H1 (cell line): ENCODE measurements around the gene TTBK1. TPM values are rescaled to one million over a fixed set of nuclear protein-coding genes. Genes with fewer than 3 reads are reported as not detected.

Experiments used
- CTCF ChIA-PET: fragments of 300-600 bp; sonication (Branson Sonifier 250); formaldehyde crosslinking; loops from one replicate; lab custom pipeline; 2021; ENCODE audit not compliant: partially characterized antibody; lab: Charles Lee
- POLR2A ChIA-PET: fragments of 300-600 bp; sonication (Branson Sonifier 250); formaldehyde crosslinking; loops from one replicate; lab custom pipeline; 2021; ENCODE audit warnings: inconsistent platforms; ENCODE audit not compliant: partially characterized antibody; lab: Charles Lee
- DNase-seq, 2 experiments: peaks; one replicate each; pipeline versions ENCODE4 v3.0.0 to v3.0.0-alpha.2; 2010 to 2022; ENCODE audit warnings: low spot score in 2 of 2, low read depth in 1 of 2, mixed read lengths in 1 of 2
- FAIRE-seq: peaks from 2 replicates; lab custom pipeline; 2011; peaks lifted over from hg19 to GRCh38; lab: Jason Lieb, UNC
- H2AFZ ChIP-seq: 2 replicates; pipeline ENCODE4 v1.8.1; 2012; ENCODE audit warnings: low read length, inconsistent platforms
- H2AK5ac ChIP-seq: 2 replicates; pipeline ENCODE4 v1.6.1; 2013; ENCODE audit warnings: low read depth, low read length
- H2BK120ac ChIP-seq: replicated peaks from 2 replicates; pipeline ENCODE3; 2013; ENCODE audit warnings: low read depth, low read length, inconsistent platforms
- H2BK12ac ChIP-seq: 2 replicates; pipeline ENCODE4 v1.6.1; 2013; ENCODE audit warnings: low read depth, low read length
- H2BK15ac ChIP-seq: 2 replicates; pipeline ENCODE4 v1.6.1; 2013; ENCODE audit warnings: low read length
- H2BK20ac ChIP-seq: 2 replicates; pipeline ENCODE4 v1.6.1; 2013; ENCODE audit warnings: low read length
- H2BK5ac ChIP-seq: 2 replicates; pipeline ENCODE4 v1.6.1; 2013; ENCODE audit warnings: low read depth, low read length
- H3K14ac ChIP-seq: 2 replicates; pipeline ENCODE4 v1.6.1; 2013; ENCODE audit warnings: inconsistent platforms; ENCODE audit not compliant: insufficient read length
- H3K18ac ChIP-seq: 2 replicates; pipeline ENCODE4 v1.6.1; 2013; ENCODE audit warnings: low read length; ENCODE audit errors: extremely low read depth
- H3K23ac ChIP-seq: 2 replicates; pipeline ENCODE4 v1.6.1; 2013; ENCODE audit warnings: inconsistent platforms; ENCODE audit not compliant: insufficient read length
- H3K23me2 ChIP-seq: 2 replicates; pipeline ENCODE4 v1.6.1; 2013; ENCODE audit warnings: low read depth, low read length
- H3K27ac ChIP-seq: 2 replicates; pipeline ENCODE4 v1.6.1; 2011; ENCODE audit warnings: low read depth, low read length, inconsistent platforms
- H3K27me3 ChIP-seq, 4 experiments: replicated peaks in 1 of 4; 1 replicate in 1 of 4; 2 replicates in 3 of 4; pipeline versions ENCODE4 v1.6.1 to v1.8.1; 2011 to 2013; ENCODE audit warnings: low read length in 3 of 4, mild to moderate bottlenecking in 3 of 4, inconsistent platforms in 2 of 4, mixed read lengths in 2 of 4, moderate library complexity in 1 of 4; ENCODE audit not compliant: control insufficient read depth in 3 of 4, insufficient read depth in 3 of 4; ENCODE audit errors: extremely low read depth in 1 of 4
- H3K36me3 ChIP-seq, 4 experiments: 2 replicates each; pipeline versions ENCODE4 v1.6.1 to v1.8.1; 2011 to 2013; ENCODE audit warnings: mild to moderate bottlenecking in 4 of 4, low read length in 3 of 4, moderate library complexity in 2 of 4, control low read depth in 1 of 4, inconsistent platforms in 1 of 4; ENCODE audit not compliant: insufficient read depth in 4 of 4, control insufficient read depth in 2 of 4
- H3K4ac ChIP-seq: replicated peaks from 2 replicates; pipeline ENCODE3; 2013; ENCODE audit warnings: low read length, low read depth, mixed read lengths, inconsistent platforms; ENCODE audit not compliant: insufficient read length
- H3K4me1 ChIP-seq, 4 experiments: replicated peaks in 1 of 4; 1 replicate in 1 of 4; 2 replicates in 3 of 4; pipeline versions ENCODE4 v1.6.1 to v1.8.1; 2011 to 2013; ENCODE audit warnings: low read length in 3 of 4, inconsistent platforms in 2 of 4, mixed read lengths in 1 of 4; ENCODE audit not compliant: insufficient read depth in 4 of 4, control insufficient read depth in 3 of 4
- H3K4me2 ChIP-seq, 2 experiments: 2 replicates each; pipeline versions ENCODE4 v1.6.1 to v1.8.1; 2011 to 2013; ENCODE audit warnings: low read depth in 2 of 2, low read length in 2 of 2, control low read depth in 1 of 2, inconsistent platforms in 1 of 2, mild to moderate bottlenecking in 1 of 2; ENCODE audit not compliant: insufficient read depth in 1 of 2
- H3K4me3 ChIP-seq, 4 experiments: fragments of 200-600, 300-600 bp in 1 of 4; sonication (generic), shearing (Covaris generic), sonication (Bioruptor Twin) in 1 of 4; 2 replicates each; pipeline versions ENCODE4 v1.5.1 to v1.8.1; 2011 to 2016; ENCODE audit warnings: low read length in 4 of 4, low read depth in 3 of 4, control low read depth in 2 of 4, inconsistent platforms in 2 of 4, mild to moderate bottlenecking in 2 of 4, mixed read lengths in 1 of 4, moderate library complexity in 1 of 4; ENCODE audit not compliant: insufficient read depth in 2 of 4; ENCODE audit errors: extremely low read depth in 1 of 4
- H3K56ac ChIP-seq: replicated peaks from 2 replicates; pipeline ENCODE3; 2013; ENCODE audit warnings: low read depth, mild to moderate bottlenecking, mixed read lengths, low read length, inconsistent platforms; ENCODE audit not compliant: insufficient read length
- H3K79me1 ChIP-seq: 2 replicates; pipeline ENCODE4 v1.6.1; 2013; ENCODE audit warnings: low read depth, low read length, control low read depth
- H3K79me2 ChIP-seq, 2 experiments: 2 replicates each; pipeline versions ENCODE4 v1.6.1 to v1.8.1; 2012 to 2013; ENCODE audit warnings: low read length in 2 of 2, mild to moderate bottlenecking in 2 of 2, inconsistent platforms in 1 of 2; ENCODE audit not compliant: insufficient read depth in 2 of 2, control insufficient read depth in 1 of 2
- H3K9ac ChIP-seq, 4 experiments: replicated peaks in 1 of 4; 1 replicate in 1 of 4; 2 replicates in 3 of 4; pipeline versions ENCODE4 v1.6.1 to v1.8.1; 2011 to 2013; ENCODE audit warnings: low read depth in 3 of 4, low read length in 3 of 4, control low read depth in 2 of 4, mild to moderate bottlenecking in 2 of 4, moderate library complexity in 2 of 4, inconsistent platforms in 1 of 4; ENCODE audit errors: extremely low read depth in 1 of 4
- H3K9me3 ChIP-seq, 2 experiments: 2 replicates each; pipeline versions ENCODE4 v1.6.1 to v1.8.1; 2012 to 2013; ENCODE audit warnings: mild to moderate bottlenecking in 2 of 2, moderate library complexity in 2 of 2, control low read depth in 1 of 2, inconsistent platforms in 1 of 2, low read depth in 1 of 2, low read length in 1 of 2, mixed read lengths in 1 of 2; ENCODE audit not compliant: insufficient read depth in 2 of 2
- H4K20me1 ChIP-seq, 2 experiments: replicated peaks in 1 of 2; 2 replicates each; pipeline versions ENCODE3 to v1.8.1; 2011 to 2013; ENCODE audit warnings: inconsistent platforms in 2 of 2, low read length in 2 of 2, mild to moderate bottlenecking in 1 of 2; ENCODE audit not compliant: insufficient read depth in 2 of 2, control insufficient read depth in 1 of 2
- H4K5ac ChIP-seq: 2 replicates; pipeline ENCODE4 v1.6.1; 2013; ENCODE audit warnings: low read length, low read depth, mixed read lengths, inconsistent platforms; ENCODE audit not compliant: insufficient read length
- H4K8ac ChIP-seq: 2 replicates; pipeline ENCODE4 v1.8.0; 2013; ENCODE audit warnings: mild to moderate bottlenecking, moderate library complexity, low read length, inconsistent platforms; ENCODE audit not compliant: insufficient read depth; ENCODE audit errors: extremely low read depth
- H4K91ac ChIP-seq: replicated peaks from 2 replicates; pipeline ENCODE3; 2013; ENCODE audit warnings: low read length, mixed read lengths, inconsistent platforms; ENCODE audit not compliant: insufficient read length
- BCL11A ChIP-seq, 2 experiments: IDR thresholded peaks; one replicate each; pipeline ENCODE4 v1.6.1; 2011; ENCODE audit warnings: low read depth in 2 of 2, low read length in 2 of 2, mild to moderate bottlenecking in 2 of 2
- MAFK ChIP-seq: IDR thresholded peaks from 2 replicates; pipeline ENCODE4 v1.6.1; 2012; ENCODE audit warnings: low read depth, mild to moderate bottlenecking, improper control_type of control experiment, low read length
- SIX5 ChIP-seq: IDR thresholded peaks from 2 replicates; pipeline ENCODE4 v1.6.1; 2011; ENCODE audit warnings: mild to moderate bottlenecking, low read depth, low read length
- SP2 ChIP-seq: IDR thresholded peaks from 2 replicates; pipeline ENCODE4 v1.6.1; 2012; ENCODE audit warnings: mild to moderate bottlenecking, low read length, inconsistent platforms
- WGBS, 2 experiments: shearing (Covaris generic) in 1 of 2; methylation state at CpG; one replicate each; pipeline versions ENCODE4 v1.1.6 to v1.1.7; 2013 to 2015; ENCODE audit warnings: low lambda C conversion rate in 2 of 2, mixed read lengths in 2 of 2, inconsistent platforms in 1 of 2, low coverage in 1 of 2, missing lambda C conversion rate in 1 of 2; ENCODE audit not compliant: insufficient replicate concordance in 2 of 2, insufficient coverage in 1 of 2, insufficient read length in 1 of 2; ENCODE audit errors: extremely low coverage in 1 of 2, missing lambda C conversion rate in 1 of 2; 5-methylcytosine and 5-hydroxymethylcytosine counted together
- polyA plus RNA-seq, 7 experiments: library from polyadenylated mRNA; depleted of rRNA in 3 of 7; stranded (reverse) in 5 of 7; unstranded in 2 of 7; fragments of >200 nt in 5 of 7; fragments of 200-250 nt in 2 of 7; gene quantifications; 1 replicate in 5 of 7; 2 replicates in 1 of 7; 4 replicates in 1 of 7; pipeline versions ENCODE4 v1.2.1 to v1.2.3, GENCODE V29; 2011 to 2013; ENCODE audit warnings: missing spikeins in 2 of 7, mixed read lengths in 2 of 7
- total RNA-seq: library from RNA; stranded (reverse); fragmentation: NEBNext Ultra II Directional; extraction: Animal tissue kit (Norgen Biotek cat#: 25700); gene quantifications from 2 replicates; pipeline ENCODE4 v1.2.1, GENCODE V29; 2021

Gene TTBK1
- total and polyA plus RNA-seq, 2 of the 8 experiments (the other 6 are each of a cell fraction or from before 2014, with no cell fraction given): 0.53 to 1.6 TPM

- 96% methylated on average over 2 of the region's 2 CpGs; no CpG with 5 or more reads in 1 of the 2 experiments for WGBS, 2 experiments
- H3K23me2 ChIP-seq: peaks cover 12% of the 10 kb centered on the region; the same call in 1 of the 2 replicates
- no peak overlapping the region for H4K5ac ChIP-seq
- no peak for TF ChIP-seq BCL11A (IDR thresholded peaks at IDR 0.05; ENCODE audit: low read depth in 2 of 2, low read length in 2 of 2)
- TF ChIP-seq SIX5: no peak
- no peak for TF ChIP-seq SP2
- no peak for TF ChIP-seq MAFK
- DNase-seq (no peak), FAIRE-seq (no peak)
- no peak overlapping the region for H3K18ac ChIP-seq
- no peak overlapping the region for H3K56ac ChIP-seq
- H3K23ac ChIP-seq: no peak overlapping the region
- CTCF ChIA-PET: interaction anchor here (0.7 to 1.3 kb wide), 2 partner anchors 11 to 44 kb away, joined by 3 read pairs; no protein-coding TSS in a partner anchor
- no peak overlapping the region for H3K4ac ChIP-seq
- peaks cover 0 to 7% (median 6%) of the 10 kb centered on the region in 4 experiments; a peak in 4 of 7 replicates for H3K4me1 ChIP-seq
- no peak overlapping the region for H2BK120ac ChIP-seq
- no peaks in the 10 kb centered on the region for H3K79me2 ChIP-seq
- POLR2A ChIA-PET: no interaction called here
- no peak overlapping the region for H3K14ac ChIP-seq
- H4K8ac ChIP-seq: no peak overlapping the region
- H4K20me1 ChIP-seq: peaks cover 0 to 8% of the 10 kb centered on the region in 2 experiments
- H3K4me2 ChIP-seq: no peak overlapping the region
- H3K36me3 ChIP-seq: no peaks in the 10 kb centered on the region; a peak in 1 of 8 replicates
- H3K27me3 ChIP-seq: peaks cover 0 to 2% (median under 1%) of the 10 kb centered on the region in 4 experiments; a peak in 2 of 7 replicates
- H3K27ac ChIP-seq: no peak overlapping the region
- H3K4me3 ChIP-seq: no peak overlapping the region
- no peak overlapping the region for H2BK5ac ChIP-seq
- H3K9me3 ChIP-seq: no peaks in the 10 kb centered on the region
- H3K9ac ChIP-seq: no peak overlapping the region
- H2BK15ac ChIP-seq: no peak overlapping the region
- no peak overlapping the region for H2AFZ ChIP-seq
- H2BK20ac ChIP-seq: no peak overlapping the region
- no peak overlapping the region for H2AK5ac ChIP-seq
- no peak overlapping the region for H4K91ac ChIP-seq
- H3K79me1 ChIP-seq: no peaks in the 10 kb centered on the region
- no peak overlapping the region for H2BK12ac ChIP-seq
These were observed 48.4 kb downstream of the TTBK1 start for GRCh38 chr6:43291708-43292107.
